ENCODE results near the gene DNAAF2. TPM values are rescaled to one million over a fixed set of nuclear protein-coding genes. Genes with fewer than 3 reads are reported as not detected.

The DNAAF2 gene
- total RNA-seq, 4 donors from 2014 or later: 5.0 to 11.6 (median 9.6) TPM

GRCh38 chr14:49582113-49582977 lies 52.7 kb downstream of the DNAAF2 start:
- WGBS, 2 donors: 92 to 96% methylated on average over 4 of the region's 4 CpGs
- H3K27ac ChIP-seq: no peak overlapping the region
- no peaks in the 10 kb centered on the region for H3K9me3 ChIP-seq
- H3K4me1 ChIP-seq: peaks cover 9 to 56% (median 19%) of the 10 kb centered on the region in 3 donors
- no peak for TF ChIP-seq POLR2A (IDR thresholded peaks at IDR 0.05)
- TF ChIP-seq CTCF (IDR thresholded peaks at IDR 0.05): no peak
- no peaks in the 10 kb centered on the region for H3K27me3 ChIP-seq
- no peak for DNase-seq
- no peak overlapping the region for H3K4me3 ChIP-seq
- intact Hi-C loops (cut with DNase I): no loop called here
- peaks cover 0 to 35% (median 0%) of the 10 kb centered on the region in 3 donors for H3K36me3 ChIP-seq

- Histone ChIP-seq H3K36me3 (peaks cover 0 to 43% (median 4%) of the 10 kb centered on the region in 3 donors), H3K4me1 (peaks cover 9 to 56% (median 19%) of the 10 kb centered on the region in 3 donors), H3K27ac (peak overlapping the region in 3 of 4 donors; percentile 45 to 66 (median 53)), H3K27me3 (no peaks in the 10 kb centered on the region), H3K9me3 (no peaks in the 10 kb centered on the region), H3K4me3 (no peak overlapping the region)
- 65 to 73% methylated on average over 7 to 9 of the region's 9 CpGs for WGBS, 2 donors
- DNase-seq: no peak
- no peak for TF ChIP-seq POLR2A (IDR thresholded peaks at IDR 0.05)
- no peak for TF ChIP-seq CTCF (IDR thresholded peaks at IDR 0.05)
- intact Hi-C loops (cut with DNase I): no loop called here
These were observed 53.6 kb downstream of the DNAAF2 start for GRCh38 chr14:49581209-49582112.

- no peak for TF ChIP-seq POLR2A (IDR thresholded peaks at IDR 0.05)
- TF ChIP-seq CTCF (IDR thresholded peaks at IDR 0.05): no peak
- Histone ChIP-seq H3K36me3 (peaks cover 0 to 57% (median 8%) of the 10 kb centered on the region in 3 donors), H3K27me3 (no peaks in the 10 kb centered on the region), H3K4me1 (peaks cover 9 to 49% (median 17%) of the 10 kb centered on the region in 3 donors), H3K4me3 (no peak overlapping the region), H3K27ac (no peak overlapping the region), H3K9me3 (no peaks in the 10 kb centered on the region)
- 75 to 95% methylated on average over 2 of the region's 2 CpGs for WGBS, 2 donors
- intact Hi-C loops (cut with DNase I): no loop called here
- DNase-seq: no peak
These were observed 55.2 kb downstream of the DNAAF2 start for GRCh38 chr14:49579841-49580240.

GRCh38 chr14:49578141-49578540 lies 56.9 kb downstream of the DNAAF2 start:
- WGBS, 2 donors: 96 to 100% methylated on average over 1 of the region's 1 CpG
- no peak for DNase-seq
- intact Hi-C loops (cut with DNase I): no loop called here
- Histone ChIP-seq H3K36me3 (peaks cover 0 to 57% (median 8%) of the 10 kb centered on the region in 3 donors), H3K9me3 (no peaks in the 10 kb centered on the region), H3K27ac (no peak overlapping the region), H3K27me3 (no peaks in the 10 kb centered on the region), H3K4me3 (no peak overlapping the region), H3K4me1 (peaks cover 0 to 32% (median 2%) of the 10 kb centered on the region in 3 donors)
- TF ChIP-seq POLR2A (IDR thresholded peaks at IDR 0.05) (no peak), CTCF (IDR thresholded peaks at IDR 0.05) (no peak)

Small RNAs within 50 kb of the gene (small RNA-seq; reads per million reads assigned to genes)
- gene AL139099.3: 0 reads per million in 4 donors
- 0 reads per million in 4 donors for gene AL139099.4
- gene RF00019: 0 reads per million in 4 donors
- gene RNU6ATAC30P: 0 reads per million in 4 donors

Other genes with a start within 250 kb of the DNAAF2 start
- gene RPS29, start 48.9 kb downstream of the DNAAF2 start, total RNA-seq: over 10,000 TPM in 1 of 4 donors, 1,000 to 10,000 TPM in 2, 100 to 1,000 TPM in 1; 911 to 13,326 (median 8,997) TPM
- gene LRR1, start 36.3 kb downstream of the DNAAF2 start, total RNA-seq: 10 to 100 TPM in 2 of 4 donors, 1 to 10 TPM in 2; 5.5 to 19.8 (median 12.8) TPM
- 100 to 1,000 TPM; 188 to 260 (median 211) TPM for gene RPL36AL, start 14.6 kb downstream of the DNAAF2 start, total RNA-seq
- 10 to 100 TPM; 13.9 to 28.0 (median 19.7) TPM for gene MGAT2, start 14.4 kb downstream of the DNAAF2 start, total RNA-seq
- gene POLE2, start 53.0 kb upstream of the DNAAF2 start, total RNA-seq: 10 to 100 TPM in 2 of 4 donors, 1 to 10 TPM in 2; 7.9 to 23.5 (median 13.2) TPM
- 1 to 10 TPM in 3 of 4 donors, under 1 TPM in 1; 0.97 to 6.5 (median 3.2) TPM for gene KLHDC1, start 57.9 kb upstream of the DNAAF2 start, total RNA-seq
- gene KLHDC2, start 132.9 kb upstream of the DNAAF2 start, total RNA-seq: 10 to 100 TPM; 21.1 to 56.1 (median 41.5) TPM
- gene NEMF, start 217.5 kb upstream of the DNAAF2 start, total RNA-seq: 10 to 100 TPM; 36.4 to 89.8 (median 59.9) TPM